C4-2B (cell line): Measurements from ENCODE around the gene ARHGAP26.

ENCODE experiments used
- H3K27ac ChIP-seq: fragments of 450-650 bp; 2 replicates; pipeline ENCODE4 v1.5.1; 2017
- CTCF ChIP-seq: fragments of 450-650 bp; conservative IDR thresholded peaks from 2 replicates; pipeline ENCODE4 v1.5.1; 2017; ENCODE audit warnings: mild to moderate bottlenecking
- ZFX ChIP-seq: fragments of 450-650 bp; IDR thresholded peaks from 2 replicates; pipeline ENCODE4 v1.6.1; 2017

ARHGAP26 gene

GRCh38 chr5:143172739-143173138 is 402.6 kb downstream of the ARHGAP26 start:
- TF ChIP-seq ZFX (no peak), CTCF (no peak)
- no peak overlapping the region for H3K27ac ChIP-seq

DNA sequence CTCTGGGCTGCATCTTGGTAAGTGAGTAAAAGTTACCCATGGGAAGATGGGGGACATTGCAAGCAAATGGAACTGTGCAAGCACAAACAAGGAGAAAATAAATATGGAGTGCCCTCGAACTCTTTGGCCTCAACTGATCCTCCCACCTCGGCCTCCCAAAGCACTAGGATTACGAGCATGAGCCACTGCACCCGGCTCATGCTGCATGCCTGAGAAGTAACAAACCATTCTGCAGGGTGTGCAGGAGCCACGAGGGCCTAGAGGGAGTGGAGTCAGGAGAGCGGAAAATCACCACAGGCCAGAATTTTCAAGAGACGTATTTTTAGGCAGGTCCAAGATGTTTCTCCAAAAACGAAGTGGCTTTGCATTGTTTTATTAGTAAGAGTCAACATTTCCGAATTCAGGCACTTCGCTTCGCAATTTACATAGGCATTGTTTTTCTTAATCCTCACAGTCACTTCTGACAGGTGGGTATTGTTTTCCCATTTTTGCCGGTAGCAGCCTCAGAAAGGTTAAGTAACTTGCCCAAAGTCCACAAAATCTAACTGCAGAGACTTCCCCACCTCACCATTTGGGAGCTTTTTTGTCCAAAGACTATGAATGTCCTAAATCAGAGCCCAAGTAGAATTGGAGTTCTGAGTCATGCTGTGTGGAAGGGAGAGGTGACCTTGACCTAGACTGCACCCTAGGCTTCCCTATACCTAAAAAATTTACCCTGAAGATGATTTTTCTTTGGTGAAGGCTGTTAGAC is 403.1 kb downstream of the ARHGAP26 start:
- no peak overlapping the region for H3K27ac ChIP-seq
- TF ChIP-seq ZFX, result no peak
- TF ChIP-seq CTCF, result no peak

- H3K27ac ChIP-seq, result no peak overlapping the region
- no peak for TF ChIP-seq ZFX
- TF ChIP-seq CTCF, result no peak
These were observed 404.7 kb downstream of the ARHGAP26 start for GRCh38 chr5:143174714-143175398.

- TF ChIP-seq CTCF (no peak), ZFX (no peak)
- H3K27ac ChIP-seq, result no peak overlapping the region
These were observed 405.9 kb downstream of the ARHGAP26 start for GRCh38 chr5:143176048-143176447.

- no peak overlapping the region for H3K27ac ChIP-seq
- no peak for TF ChIP-seq ZFX
- no peak for TF ChIP-seq CTCF
These were observed 407.2 kb downstream of the ARHGAP26 start for GRCh38 chr5:143177263-143177983.

GRCh38 chr5:143179126-143179740 is 409.1 kb downstream of the ARHGAP26 start:
- TF ChIP-seq ZFX (no peak), CTCF (no peak)
- no peak overlapping the region for H3K27ac ChIP-seq
